Daoy (cell line): ENCODE measurements around the gene BAIAP2L1. TPM values are rescaled to one million over a fixed set of nuclear protein-coding genes. Genes with fewer than 3 reads are reported as not detected.
"Not testable (repeated sequence)": the region's sequence is repeated elsewhere in the genome, so short reads cannot be mapped to it uniquely, and the experiment has no call there.

ENCODE experiments used
- DNase-seq: peaks from one replicate; pipeline ENCODE4 v3.0.0-alpha.2; 2015; ENCODE audit warnings: low read depth
- total RNA-seq: library from RNA; depleted of rRNA; stranded (reverse); fragments of >200 nt; shearing (Covaris generic); gene quantifications from 2 replicates; pipeline ENCODE4 v1.2.3, GENCODE V29; 2014

BAIAP2L1 gene
- total RNA-seq, 1 experiment from 2014 or later: 14.3 TPM

DNA sequence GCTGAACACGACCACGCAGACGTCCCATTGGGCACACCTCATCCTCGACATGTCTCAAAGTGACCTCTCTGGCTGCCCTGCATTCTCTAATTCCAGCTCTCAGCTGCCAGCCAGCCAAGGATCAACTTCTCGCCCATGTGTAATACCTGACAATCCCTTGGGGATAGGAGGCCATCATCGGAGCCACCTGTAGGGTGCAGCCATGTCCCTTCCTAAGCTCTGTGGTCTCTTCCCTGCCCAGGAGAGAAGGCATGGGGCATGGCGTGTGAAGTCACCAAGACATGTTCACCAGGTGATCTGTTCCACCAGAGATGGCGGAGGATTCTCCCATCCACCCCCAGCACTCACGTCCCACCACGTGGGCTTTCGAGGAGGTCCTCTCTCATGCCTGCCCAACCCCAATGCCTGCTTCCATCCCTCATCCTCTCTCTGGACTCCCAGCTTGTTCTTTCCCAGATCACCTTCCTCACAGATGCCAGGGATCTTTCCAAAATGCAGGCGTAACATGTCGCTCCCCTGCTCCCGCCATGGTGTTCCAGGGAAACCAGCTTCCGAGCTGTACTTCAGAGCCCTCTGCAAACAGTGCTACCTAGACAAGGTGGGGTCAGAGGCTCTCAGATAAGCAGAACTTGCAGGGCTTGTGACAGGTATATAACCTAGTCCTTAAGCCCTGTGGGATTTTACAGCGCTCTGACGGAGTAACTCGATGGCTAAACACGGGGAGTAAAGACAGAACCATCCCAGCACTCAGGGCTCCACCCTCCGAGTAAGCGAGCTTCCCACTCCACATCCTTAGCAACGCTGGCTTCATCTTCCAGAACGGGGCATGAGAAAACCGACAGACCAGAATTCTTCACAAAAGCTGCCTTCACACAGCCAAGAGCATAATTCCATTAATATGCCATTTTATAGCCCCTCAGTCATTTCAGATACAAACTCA, 78.3 kb downstream of the BAIAP2L1 start:
- DNase-seq: no peak

- DNase-seq: no peak
These were observed 79.6 kb downstream of the BAIAP2L1 start for GRCh38 chr7:98321301-98321700.

DNA sequence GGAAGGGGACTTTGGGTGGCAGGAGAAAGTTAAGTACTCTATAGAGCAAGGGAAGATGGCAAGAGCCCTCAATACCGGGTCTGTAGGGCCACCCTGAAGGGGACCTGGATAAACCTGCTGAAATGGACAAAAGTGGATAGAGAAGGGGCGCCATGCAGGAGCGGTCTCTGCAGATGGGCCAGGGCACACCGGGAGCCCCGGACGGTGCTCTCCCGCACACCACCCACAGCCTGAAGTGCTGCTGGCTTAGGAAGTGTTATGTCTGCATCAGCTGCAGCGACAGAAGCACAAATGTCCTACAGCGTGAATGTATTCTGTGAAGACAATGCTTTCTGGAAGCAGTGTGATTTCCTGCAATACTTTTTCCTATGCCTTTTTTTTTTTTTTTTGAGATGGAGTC, 81.7 kb downstream of the BAIAP2L1 start:
- no peak for DNase-seq

DNA sequence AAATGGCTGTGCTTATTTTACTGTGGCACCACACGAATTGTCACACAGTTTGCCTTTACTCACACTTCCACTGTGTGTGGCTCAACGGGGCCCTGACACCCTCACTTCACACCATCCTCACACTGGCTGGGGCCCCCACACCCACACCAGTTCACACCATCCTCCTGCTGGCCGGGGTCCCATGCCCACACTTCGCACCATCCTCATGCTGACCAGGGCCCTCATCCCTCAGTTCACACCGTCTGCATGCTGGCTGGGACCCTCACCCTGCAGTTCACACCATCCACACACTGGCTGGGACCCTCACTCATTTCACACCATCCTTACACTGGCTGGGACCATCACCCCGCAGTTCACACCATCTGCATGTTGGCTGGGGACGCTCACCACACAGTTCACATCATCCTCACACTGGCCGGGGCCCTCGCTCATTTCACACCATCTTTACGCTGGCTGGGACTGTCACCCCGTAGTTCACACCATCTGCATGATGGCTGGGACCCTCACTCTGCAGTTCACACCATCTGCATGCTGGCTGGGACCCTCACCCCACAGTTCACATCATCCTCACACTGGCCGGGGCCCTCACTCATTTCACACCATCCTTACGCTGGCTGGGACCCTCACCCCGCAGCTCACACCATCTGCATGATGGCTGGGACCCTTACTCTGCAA, 83.4 kb downstream of the BAIAP2L1 start:
- DNase-seq: no peak

GRCh38 chr7:98315994-98316527, 84.8 kb downstream of the BAIAP2L1 start:
- not testable (repeated sequence) for DNase-seq

DNA sequence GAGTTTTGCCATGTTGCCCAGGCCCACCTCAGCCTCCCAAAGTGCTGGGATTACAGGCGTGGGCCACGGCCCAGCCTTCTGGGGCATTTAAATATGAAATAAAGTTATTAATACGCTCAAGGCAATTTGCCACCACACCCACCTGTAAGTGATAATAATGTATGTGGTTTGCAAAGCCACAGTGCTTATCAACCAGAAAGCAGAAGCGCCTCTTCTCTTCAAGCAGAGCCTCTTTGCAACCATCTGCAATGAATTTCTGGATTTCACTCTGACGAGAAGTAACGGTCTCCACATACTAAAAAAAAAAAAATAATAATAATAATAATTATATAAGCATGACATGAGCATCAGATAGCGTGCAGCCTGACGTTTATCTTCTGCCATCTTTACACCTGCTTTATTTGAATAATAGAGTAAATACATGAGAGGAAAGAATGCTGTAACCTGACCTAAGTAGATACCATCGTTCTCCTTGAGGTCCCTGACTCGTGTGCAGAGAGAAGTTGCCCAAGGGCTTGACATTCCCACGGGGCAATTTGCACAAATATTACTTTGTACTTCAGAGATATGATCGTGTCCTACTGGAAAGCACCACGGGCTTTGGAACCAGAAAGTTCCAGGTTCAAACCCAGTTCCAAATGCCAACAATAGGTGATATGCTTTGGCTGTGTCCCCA, 85.4 kb downstream of the BAIAP2L1 start:
- no peak for DNase-seq

DNA sequence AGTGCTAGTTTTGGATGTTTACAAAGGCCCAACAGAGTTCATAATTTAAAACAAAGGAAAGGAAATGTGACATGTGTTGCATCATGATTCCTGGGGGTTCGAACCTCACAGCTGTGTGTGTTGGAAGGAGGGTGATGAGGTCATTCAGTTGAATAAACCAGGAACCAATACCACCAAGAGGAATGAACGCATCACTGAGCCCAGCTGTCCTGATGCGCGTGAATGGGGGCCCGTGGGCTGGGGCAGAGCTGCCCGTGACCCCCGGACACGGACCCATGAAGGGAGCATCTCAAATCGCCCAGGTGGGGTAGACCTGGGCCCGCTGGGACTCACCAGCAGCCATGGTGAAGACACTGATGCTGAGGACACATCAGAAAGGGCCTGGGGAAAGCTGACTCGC, 86.4 kb downstream of the BAIAP2L1 start:
- no peak for DNase-seq

DNA sequence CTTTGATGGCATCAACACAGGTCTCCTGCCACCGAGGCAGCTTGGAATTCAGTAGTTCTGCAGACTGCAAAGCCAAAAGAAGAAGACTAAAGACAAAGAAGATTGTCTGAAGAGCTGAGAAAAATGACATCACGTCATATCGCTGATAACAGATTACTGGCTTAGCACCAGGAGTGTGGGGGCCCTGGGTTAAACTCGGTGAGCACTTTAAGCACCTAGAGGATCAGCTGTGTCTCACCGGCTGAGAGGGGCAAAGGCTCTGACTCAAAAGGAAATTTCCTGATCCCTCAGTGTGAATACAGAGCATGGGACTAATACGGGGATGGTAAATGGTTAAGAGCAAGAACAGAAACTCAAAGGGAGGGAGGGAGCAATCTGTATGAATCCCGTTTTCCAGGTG, 88.7 kb downstream of the BAIAP2L1 start:
- DNase-seq: no peak

- DNase-seq: no peak
These were observed 91.3 kb downstream of the BAIAP2L1 start for GRCh38 chr7:98309566-98309965.

DNA sequence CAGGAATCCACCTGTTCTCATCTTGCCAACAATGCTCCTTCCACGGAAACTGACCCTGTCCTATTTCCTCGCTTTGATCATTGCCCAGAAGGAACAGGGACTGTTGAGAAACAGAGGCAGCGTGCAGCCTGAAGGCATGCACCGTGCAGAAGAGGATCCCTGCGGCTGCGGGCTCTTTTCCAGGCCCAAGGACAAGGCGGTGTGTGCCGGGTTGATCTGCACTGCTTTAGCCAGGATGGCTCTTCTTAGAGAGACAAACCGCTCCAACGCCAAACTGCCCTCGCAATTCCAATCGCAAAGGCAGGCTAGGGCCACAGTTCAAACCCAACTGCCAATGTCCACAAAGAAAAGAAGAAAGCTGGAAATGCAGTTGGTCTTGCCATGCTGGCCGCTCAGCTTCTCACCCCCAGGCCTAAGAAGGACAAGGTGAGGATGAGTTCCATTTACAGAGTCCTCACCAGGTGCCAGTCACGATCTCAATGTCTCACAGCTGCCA, 92.9 kb downstream of the BAIAP2L1 start:
- DNase-seq: no peak

DNA sequence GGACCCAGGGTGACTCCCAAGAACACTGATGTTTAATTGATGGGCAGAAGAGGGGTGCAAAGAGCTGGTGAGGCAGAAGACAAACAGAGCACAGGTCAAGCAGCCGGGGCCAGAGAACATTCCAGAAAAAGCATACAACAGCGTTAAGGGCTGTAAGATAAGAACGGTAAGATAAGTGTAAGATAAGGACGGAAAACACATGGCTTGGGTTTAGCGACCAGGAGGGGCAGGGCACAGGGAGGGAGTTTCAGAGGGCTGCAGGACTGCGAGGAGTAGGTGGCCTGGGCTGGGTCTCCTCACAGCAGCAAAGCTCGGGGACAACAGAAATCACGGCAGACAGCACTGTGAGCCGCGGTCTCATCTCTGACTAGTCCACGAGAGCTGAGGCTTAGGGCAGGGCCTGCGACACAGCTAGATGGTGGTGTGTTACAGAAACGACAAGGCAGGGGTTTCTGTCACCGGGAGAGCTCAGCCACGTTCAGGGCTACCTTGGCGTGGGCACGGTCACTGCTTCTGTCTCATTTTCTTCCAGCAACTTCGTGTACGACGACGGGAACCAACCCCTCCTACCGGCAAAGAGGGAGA, 94.8 kb downstream of the BAIAP2L1 start:
- DNase-seq: no peak

GRCh38 chr7:98303906-98304305, 97.0 kb downstream of the BAIAP2L1 start:
- no peak for DNase-seq

DNA sequence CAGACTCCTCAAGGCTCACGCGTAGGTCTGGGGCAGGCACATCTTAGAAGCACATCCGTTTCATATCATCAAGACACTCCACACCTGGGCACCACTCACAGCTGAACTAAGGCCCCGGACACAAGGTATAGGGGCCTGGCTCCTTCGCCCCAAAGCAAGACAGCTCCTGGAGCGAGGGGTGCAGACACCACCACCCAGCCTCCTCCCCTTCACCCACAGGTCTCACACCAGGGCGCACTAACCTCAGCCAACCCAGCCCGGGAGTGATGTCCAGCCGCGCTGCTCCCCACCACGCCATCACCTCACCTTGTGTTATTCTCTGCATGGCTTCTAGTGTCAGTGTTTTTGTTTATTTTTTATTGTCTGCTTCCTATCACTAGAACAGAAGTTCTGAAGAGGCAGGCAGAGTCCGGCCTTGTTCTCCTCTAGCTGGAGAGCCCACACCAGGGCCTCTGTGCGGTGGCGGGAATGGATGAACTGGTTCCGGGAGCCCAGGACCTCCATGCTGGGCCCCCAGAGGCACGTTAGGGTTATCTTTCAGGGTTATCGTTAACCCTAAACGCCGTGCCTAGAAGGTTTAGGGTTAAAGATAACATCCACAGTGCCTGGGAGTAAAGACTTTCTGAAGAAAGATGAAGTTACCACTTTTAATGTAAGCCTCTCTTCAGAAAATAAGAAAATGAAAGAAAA, 97.6 kb downstream of the BAIAP2L1 start:
- DNase-seq: no peak

GRCh38 chr7:98301693-98302470, 99.0 kb downstream of the BAIAP2L1 start:
- DNase-seq: no peak

GRCh38 chr7:98300595-98301372, 100.1 kb downstream of the BAIAP2L1 start:
- DNase-seq: no peak

DNA sequence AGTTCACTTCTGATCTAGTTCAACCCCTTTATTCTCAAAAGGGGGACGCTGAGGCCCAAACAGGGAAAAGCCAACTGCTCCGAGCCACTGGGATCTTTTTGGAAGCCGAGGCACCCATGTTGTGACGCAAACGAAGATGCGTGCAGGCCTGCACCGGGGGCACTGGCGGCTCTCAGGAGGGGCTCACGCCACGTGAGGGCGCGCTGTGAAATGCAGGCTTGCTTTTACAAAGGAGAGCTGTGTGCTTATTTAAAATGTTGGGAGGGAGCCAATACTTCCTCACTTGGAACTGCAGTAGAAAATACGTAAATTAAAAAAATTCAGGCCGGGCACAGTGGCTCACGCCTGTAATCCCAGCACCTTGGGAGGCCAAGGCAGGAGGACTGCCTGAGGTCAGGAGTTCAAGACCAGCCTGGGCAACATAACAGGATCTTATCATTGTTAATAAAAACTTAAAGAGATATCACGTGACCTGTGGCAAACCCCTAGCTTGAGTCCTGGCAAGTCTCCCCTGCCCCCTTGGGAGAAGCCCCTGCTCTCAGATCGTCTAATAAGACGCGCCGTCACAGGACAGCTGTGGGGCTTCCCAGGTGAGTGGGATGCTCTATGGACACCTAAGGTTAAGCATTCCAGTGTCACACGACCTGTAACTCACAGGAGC, 103.1 kb downstream of the BAIAP2L1 start:
- DNase-seq: no peak

DNA sequence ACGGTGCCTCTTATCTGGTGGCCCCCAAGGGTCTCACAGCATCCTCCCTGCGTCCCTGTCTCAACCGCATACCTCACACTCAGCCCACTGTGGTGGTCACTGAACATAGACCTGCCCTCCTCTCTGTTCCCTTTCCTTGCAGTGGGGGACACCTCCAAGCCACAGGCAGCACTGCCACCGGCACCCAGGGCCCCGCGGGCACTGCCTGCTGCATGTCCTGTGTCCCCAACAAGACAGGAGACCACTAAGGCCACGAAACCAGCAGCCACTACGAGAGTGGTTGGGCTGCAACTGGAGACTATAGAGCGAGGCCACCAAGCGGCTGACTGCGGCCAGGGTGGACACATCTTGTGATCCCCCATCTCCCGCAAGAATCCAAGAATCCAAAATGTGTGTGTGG, 104.1 kb downstream of the BAIAP2L1 start:
- DNase-seq: no peak

DNA sequence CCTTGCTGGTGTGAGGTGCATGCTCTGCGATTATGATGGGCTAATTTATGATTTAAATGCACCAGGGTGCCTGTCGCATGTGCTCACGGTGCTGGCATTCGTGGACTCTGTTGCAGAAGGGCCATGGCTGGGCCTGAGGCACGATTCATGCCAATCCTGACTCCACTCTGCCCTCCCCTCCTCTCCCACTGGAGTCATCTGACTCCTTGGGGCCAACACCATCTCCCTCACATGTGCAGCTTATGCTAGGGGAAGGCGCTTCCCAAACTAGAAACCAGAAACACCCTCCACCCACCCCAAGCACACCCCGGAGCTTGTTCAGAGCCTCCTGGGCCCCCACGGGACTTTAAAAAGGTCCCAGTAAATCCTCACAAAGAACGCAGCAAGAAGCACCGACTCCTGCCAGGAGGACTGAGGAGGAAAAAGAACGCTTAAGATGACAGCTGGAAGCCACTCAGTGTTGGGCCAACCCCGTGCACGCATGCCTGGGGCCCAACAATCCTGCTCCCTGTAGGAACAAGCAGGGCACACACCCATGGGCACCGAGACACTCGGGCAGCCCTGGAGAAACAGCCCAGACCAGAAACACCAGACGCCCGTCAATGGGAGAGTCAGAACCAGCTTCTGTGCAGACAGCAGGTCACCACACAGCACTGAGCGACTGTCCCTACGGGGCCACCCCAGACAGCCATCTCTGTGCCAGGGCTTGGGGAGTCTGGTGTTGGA, 105.3 kb downstream of the BAIAP2L1 start:
- DNase-seq: no peak
